GM21737 (cell line): ENCODE data around the gene ZC3HAV1L.
"Not testable (repeated sequence)": the region's sequence is repeated elsewhere in the genome, so short reads cannot be mapped to it uniquely, and the experiment has no call there.

ENCODE experiments used
- ATAC-seq: cut with Tn5 transposase; IDR thresholded peaks from one replicate; pipeline ENCODE4 v1.9.1; 2021; ENCODE audit warnings: mild to moderate bottlenecking, moderate library complexity; ENCODE audit not compliant: unreplicated experiment

Gene ZC3HAV1L

GRCh38 chr7:139035586-139036353 lies at the start of gene ZC3HAV1L:
Gene ZC3HAV1L (minus strand): TSS chr7:139036042. CDS start chr7:139036017, 25 bp downstream.
- ATAC-seq = peak; percentile 84

- ATAC-seq = no peak
Measured at GRCh38 chr7:139084709-139085108, 48.9 kb upstream of the ZC3HAV1L start.

GRCh38 chr7:139081584-139081983 lies 45.7 kb upstream of the ZC3HAV1L start:
- no peak for ATAC-seq

- ATAC-seq = no peak
Measured at GRCh38 chr7:139080905-139081304, 45.1 kb upstream of the ZC3HAV1L start.

- ATAC-seq = no peak
Measured at GRCh38 chr7:139079861-139080260, 44.0 kb upstream of the ZC3HAV1L start.

GRCh38 chr7:139078911-139079310 lies 43.1 kb upstream of the ZC3HAV1L start:
- no peak for ATAC-seq

- no peak for ATAC-seq
Measured at GRCh38 chr7:139078399-139078798, 42.6 kb upstream of the ZC3HAV1L start.

- not testable (repeated sequence) for ATAC-seq
Measured at GRCh38 chr7:139077706-139078105, 41.9 kb upstream of the ZC3HAV1L start.

- no peak for ATAC-seq
Measured at GRCh38 chr7:139075871-139076686, 40.2 kb upstream of the ZC3HAV1L start.

- ATAC-seq = peak; percentile 76
Measured at GRCh38 chr7:139075031-139075652, 39.3 kb upstream of the ZC3HAV1L start.

- no peak for ATAC-seq
Measured at GRCh38 chr7:139072796-139073195, 37.0 kb upstream of the ZC3HAV1L start.

- no peak for ATAC-seq
Measured at GRCh38 chr7:139071680-139072079, 35.8 kb upstream of the ZC3HAV1L start.

GRCh38 chr7:139068544-139069399 lies 32.9 kb upstream of the ZC3HAV1L start:
- no peak for ATAC-seq

GRCh38 chr7:139066315-139066714 lies 30.5 kb upstream of the ZC3HAV1L start:
- no peak for ATAC-seq

- no peak for ATAC-seq
Measured at GRCh38 chr7:139065323-139065722, 29.5 kb upstream of the ZC3HAV1L start.

- ATAC-seq = no peak
Measured at GRCh38 chr7:139061416-139061815, 25.6 kb upstream of the ZC3HAV1L start.

- ATAC-seq = no peak
Measured at GRCh38 chr7:139060695-139061237, 24.9 kb upstream of the ZC3HAV1L start.

- no peak for ATAC-seq
Measured at GRCh38 chr7:139059905-139060304, 24.1 kb upstream of the ZC3HAV1L start.

- no peak for ATAC-seq
Measured at GRCh38 chr7:139058943-139059342, 23.1 kb upstream of the ZC3HAV1L start.

GRCh38 chr7:139055674-139056073 lies 19.8 kb upstream of the ZC3HAV1L start:
- ATAC-seq = no peak
